H1 (cell line): ENCODE data around the gene COIL. TPM values are rescaled to one million over a fixed set of nuclear protein-coding genes. Genes with fewer than 3 reads are reported as not detected.

ENCODE experiments used
- CTCF ChIA-PET: fragments of 300-600 bp; sonication (Branson Sonifier 250); formaldehyde crosslinking; loops from one replicate; lab custom pipeline; 2021; ENCODE audit not compliant: partially characterized antibody; lab: Charles Lee
- POLR2A ChIA-PET: fragments of 300-600 bp; sonication (Branson Sonifier 250); formaldehyde crosslinking; loops from one replicate; lab custom pipeline; 2021; ENCODE audit warnings: inconsistent platforms; ENCODE audit not compliant: partially characterized antibody; lab: Charles Lee
- DNase-seq, 2 experiments: peaks; one replicate each; pipeline versions ENCODE4 v3.0.0 to v3.0.0-alpha.2; 2010 to 2022; ENCODE audit warnings: low spot score in 2 of 2, low read depth in 1 of 2, mixed read lengths in 1 of 2
- FAIRE-seq: peaks from 2 replicates; lab custom pipeline; 2011; peaks lifted over from hg19 to GRCh38; lab: Jason Lieb, UNC
- H2AFZ ChIP-seq: 2 replicates; pipeline ENCODE4 v1.8.1; 2012; ENCODE audit warnings: low read length, inconsistent platforms
- H2AK5ac ChIP-seq: 2 replicates; pipeline ENCODE4 v1.6.1; 2013; ENCODE audit warnings: low read depth, low read length
- H2BK120ac ChIP-seq: replicated peaks from 2 replicates; pipeline ENCODE3; 2013; ENCODE audit warnings: low read depth, low read length, inconsistent platforms
- H2BK12ac ChIP-seq: 2 replicates; pipeline ENCODE4 v1.6.1; 2013; ENCODE audit warnings: low read depth, low read length
- H2BK15ac ChIP-seq: 2 replicates; pipeline ENCODE4 v1.6.1; 2013; ENCODE audit warnings: low read length
- H2BK20ac ChIP-seq: 2 replicates; pipeline ENCODE4 v1.6.1; 2013; ENCODE audit warnings: low read length
- H2BK5ac ChIP-seq: 2 replicates; pipeline ENCODE4 v1.6.1; 2013; ENCODE audit warnings: low read depth, low read length
- H3K14ac ChIP-seq: 2 replicates; pipeline ENCODE4 v1.6.1; 2013; ENCODE audit warnings: inconsistent platforms; ENCODE audit not compliant: insufficient read length
- H3K18ac ChIP-seq: 2 replicates; pipeline ENCODE4 v1.6.1; 2013; ENCODE audit warnings: low read length; ENCODE audit errors: extremely low read depth
- H3K23ac ChIP-seq: 2 replicates; pipeline ENCODE4 v1.6.1; 2013; ENCODE audit warnings: inconsistent platforms; ENCODE audit not compliant: insufficient read length
- H3K23me2 ChIP-seq: 2 replicates; pipeline ENCODE4 v1.6.1; 2013; ENCODE audit warnings: low read depth, low read length
- H3K27ac ChIP-seq: 2 replicates; pipeline ENCODE4 v1.6.1; 2011; ENCODE audit warnings: low read depth, low read length, inconsistent platforms
- H3K27me3 ChIP-seq, 4 experiments: replicated peaks in 1 of 4; 1 replicate in 1 of 4; 2 replicates in 3 of 4; pipeline versions ENCODE4 v1.6.1 to v1.8.1; 2011 to 2013; ENCODE audit warnings: low read length in 3 of 4, mild to moderate bottlenecking in 3 of 4, inconsistent platforms in 2 of 4, mixed read lengths in 2 of 4, moderate library complexity in 1 of 4; ENCODE audit not compliant: control insufficient read depth in 3 of 4, insufficient read depth in 3 of 4; ENCODE audit errors: extremely low read depth in 1 of 4
- H3K36me3 ChIP-seq, 4 experiments: 2 replicates each; pipeline versions ENCODE4 v1.6.1 to v1.8.1; 2011 to 2013; ENCODE audit warnings: mild to moderate bottlenecking in 4 of 4, low read length in 3 of 4, moderate library complexity in 2 of 4, control low read depth in 1 of 4, inconsistent platforms in 1 of 4; ENCODE audit not compliant: insufficient read depth in 4 of 4, control insufficient read depth in 2 of 4
- H3K4ac ChIP-seq: replicated peaks from 2 replicates; pipeline ENCODE3; 2013; ENCODE audit warnings: low read length, low read depth, mixed read lengths, inconsistent platforms; ENCODE audit not compliant: insufficient read length
- H3K4me1 ChIP-seq, 4 experiments: replicated peaks in 1 of 4; 1 replicate in 1 of 4; 2 replicates in 3 of 4; pipeline versions ENCODE4 v1.6.1 to v1.8.1; 2011 to 2013; ENCODE audit warnings: low read length in 3 of 4, inconsistent platforms in 2 of 4, mixed read lengths in 1 of 4; ENCODE audit not compliant: insufficient read depth in 4 of 4, control insufficient read depth in 3 of 4
- H3K4me2 ChIP-seq, 2 experiments: 2 replicates each; pipeline versions ENCODE4 v1.6.1 to v1.8.1; 2011 to 2013; ENCODE audit warnings: low read depth in 2 of 2, low read length in 2 of 2, control low read depth in 1 of 2, inconsistent platforms in 1 of 2, mild to moderate bottlenecking in 1 of 2; ENCODE audit not compliant: insufficient read depth in 1 of 2
- H3K4me3 ChIP-seq, 4 experiments: fragments of 200-600, 300-600 bp in 1 of 4; sonication (generic), shearing (Covaris generic), sonication (Bioruptor Twin) in 1 of 4; 2 replicates each; pipeline versions ENCODE4 v1.5.1 to v1.8.1; 2011 to 2016; ENCODE audit warnings: low read length in 4 of 4, low read depth in 3 of 4, control low read depth in 2 of 4, inconsistent platforms in 2 of 4, mild to moderate bottlenecking in 2 of 4, mixed read lengths in 1 of 4, moderate library complexity in 1 of 4; ENCODE audit not compliant: insufficient read depth in 2 of 4; ENCODE audit errors: extremely low read depth in 1 of 4
- H3K56ac ChIP-seq: replicated peaks from 2 replicates; pipeline ENCODE3; 2013; ENCODE audit warnings: low read depth, mild to moderate bottlenecking, mixed read lengths, low read length, inconsistent platforms; ENCODE audit not compliant: insufficient read length
- H3K79me1 ChIP-seq: 2 replicates; pipeline ENCODE4 v1.6.1; 2013; ENCODE audit warnings: low read depth, low read length, control low read depth
- H3K79me2 ChIP-seq, 2 experiments: 2 replicates each; pipeline versions ENCODE4 v1.6.1 to v1.8.1; 2012 to 2013; ENCODE audit warnings: low read length in 2 of 2, mild to moderate bottlenecking in 2 of 2, inconsistent platforms in 1 of 2; ENCODE audit not compliant: insufficient read depth in 2 of 2, control insufficient read depth in 1 of 2
- H3K9ac ChIP-seq, 4 experiments: replicated peaks in 1 of 4; 1 replicate in 1 of 4; 2 replicates in 3 of 4; pipeline versions ENCODE4 v1.6.1 to v1.8.1; 2011 to 2013; ENCODE audit warnings: low read depth in 3 of 4, low read length in 3 of 4, control low read depth in 2 of 4, mild to moderate bottlenecking in 2 of 4, moderate library complexity in 2 of 4, inconsistent platforms in 1 of 4; ENCODE audit errors: extremely low read depth in 1 of 4
- H3K9me3 ChIP-seq, 2 experiments: 2 replicates each; pipeline versions ENCODE4 v1.6.1 to v1.8.1; 2012 to 2013; ENCODE audit warnings: mild to moderate bottlenecking in 2 of 2, moderate library complexity in 2 of 2, control low read depth in 1 of 2, inconsistent platforms in 1 of 2, low read depth in 1 of 2, low read length in 1 of 2, mixed read lengths in 1 of 2; ENCODE audit not compliant: insufficient read depth in 2 of 2
- H4K20me1 ChIP-seq, 2 experiments: replicated peaks in 1 of 2; 2 replicates each; pipeline versions ENCODE3 to v1.8.1; 2011 to 2013; ENCODE audit warnings: inconsistent platforms in 2 of 2, low read length in 2 of 2, mild to moderate bottlenecking in 1 of 2; ENCODE audit not compliant: insufficient read depth in 2 of 2, control insufficient read depth in 1 of 2
- H4K5ac ChIP-seq: 2 replicates; pipeline ENCODE4 v1.6.1; 2013; ENCODE audit warnings: low read length, low read depth, mixed read lengths, inconsistent platforms; ENCODE audit not compliant: insufficient read length
- H4K8ac ChIP-seq: 2 replicates; pipeline ENCODE4 v1.8.0; 2013; ENCODE audit warnings: mild to moderate bottlenecking, moderate library complexity, low read length, inconsistent platforms; ENCODE audit not compliant: insufficient read depth; ENCODE audit errors: extremely low read depth
- H4K91ac ChIP-seq: replicated peaks from 2 replicates; pipeline ENCODE3; 2013; ENCODE audit warnings: low read length, mixed read lengths, inconsistent platforms; ENCODE audit not compliant: insufficient read length
- CHD1 ChIP-seq: IDR thresholded peaks from 2 replicates; pipeline ENCODE4 v1.6.1; 2012; ENCODE audit warnings: low read depth, low read length, improper control_type of control experiment
- EGR1 ChIP-seq: IDR thresholded peaks from 2 replicates; pipeline ENCODE4 v1.6.1; 2011; ENCODE audit warnings: low read depth, low read length, borderline replicate concordance
- HDAC6 ChIP-seq: IDR thresholded peaks from one replicate; pipeline ENCODE4 v1.7.1; 2012; ENCODE audit warnings: low read depth, mild to moderate bottlenecking, inconsistent platforms, low read length, moderate library complexity
- MAFK ChIP-seq: IDR thresholded peaks from 2 replicates; pipeline ENCODE4 v1.6.1; 2012; ENCODE audit warnings: low read depth, mild to moderate bottlenecking, improper control_type of control experiment, low read length
- POLR2AphosphoS5 ChIP-seq: IDR thresholded peaks from 2 replicates; pipeline ENCODE4 v1.6.1; 2011; ENCODE audit warnings: low read depth, low read length
- RNF2 ChIP-seq: fragments of 200-900, 300-1000 bp; sonication (generic); IDR thresholded peaks from 2 replicates; pipeline ENCODE4 v1.7.1; 2016; ENCODE audit warnings: borderline replicate concordance, low read depth, mild to moderate bottlenecking, antibody characterized with exemption, low read length; ENCODE audit not compliant: poor library complexity, severe bottlenecking; ENCODE audit errors: missing control alignments
- SAP30 ChIP-seq: fragments of 300-600 bp; sonication (generic); IDR thresholded peaks from 2 replicates; pipeline ENCODE4 v1.7.1; 2012; ENCODE audit warnings: low read length, moderate library complexity, mild to moderate bottlenecking, inconsistent platforms; ENCODE audit not compliant: insufficient read depth, insufficient replicate concordance
- SP1 ChIP-seq: IDR thresholded peaks from 2 replicates; pipeline ENCODE4 v1.6.1; 2011; ENCODE audit warnings: low read depth, low read length
- TAF1 ChIP-seq: IDR thresholded peaks from 2 replicates; pipeline ENCODE4 v1.6.1; 2011; ENCODE audit warnings: mild to moderate bottlenecking, low read depth, low read length
- TEAD4 ChIP-seq: IDR thresholded peaks from 2 replicates; pipeline ENCODE4 v1.6.1; 2012; ENCODE audit warnings: low read depth, low read length, inconsistent platforms, mixed read lengths
- YY1 ChIP-seq: IDR thresholded peaks from 2 replicates; pipeline ENCODE4 v1.6.1; 2011; ENCODE audit warnings: low read depth, mild to moderate bottlenecking, low read length
- WGBS, 2 experiments: shearing (Covaris generic) in 1 of 2; methylation state at CpG; one replicate each; pipeline versions ENCODE4 v1.1.6 to v1.1.7; 2013 to 2015; ENCODE audit warnings: low lambda C conversion rate in 2 of 2, mixed read lengths in 2 of 2, inconsistent platforms in 1 of 2, low coverage in 1 of 2, missing lambda C conversion rate in 1 of 2; ENCODE audit not compliant: insufficient replicate concordance in 2 of 2, insufficient coverage in 1 of 2, insufficient read length in 1 of 2; ENCODE audit errors: extremely low coverage in 1 of 2, missing lambda C conversion rate in 1 of 2; 5-methylcytosine and 5-hydroxymethylcytosine counted together
- polyA plus RNA-seq, 7 experiments: library from polyadenylated mRNA; depleted of rRNA in 3 of 7; stranded (reverse) in 5 of 7; unstranded in 2 of 7; fragments of >200 nt in 5 of 7; fragments of 200-250 nt in 2 of 7; gene quantifications; 1 replicate in 5 of 7; 2 replicates in 1 of 7; 4 replicates in 1 of 7; pipeline versions ENCODE4 v1.2.1 to v1.2.3, GENCODE V29; 2011 to 2013; ENCODE audit warnings: missing spikeins in 2 of 7, mixed read lengths in 2 of 7
- total RNA-seq: library from RNA; stranded (reverse); fragmentation: NEBNext Ultra II Directional; extraction: Animal tissue kit (Norgen Biotek cat#: 25700); gene quantifications from 2 replicates; pipeline ENCODE4 v1.2.1, GENCODE V29; 2021
- TF ChIP-seq, protein P1 (sequence below): IDR thresholded peaks from 2 replicates; pipeline ENCODE4 v1.6.1; 2011; ENCODE audit warnings: low read depth, mild to moderate bottlenecking, low read length; ENCODE audit not compliant: insufficient read depth

The COIL gene
- total and polyA plus RNA-seq, 2 of the 8 experiments (the other 6 are each of a cell fraction or from before 2014, with no cell fraction given) = 5.2 to 23.6 TPM

DNA sequence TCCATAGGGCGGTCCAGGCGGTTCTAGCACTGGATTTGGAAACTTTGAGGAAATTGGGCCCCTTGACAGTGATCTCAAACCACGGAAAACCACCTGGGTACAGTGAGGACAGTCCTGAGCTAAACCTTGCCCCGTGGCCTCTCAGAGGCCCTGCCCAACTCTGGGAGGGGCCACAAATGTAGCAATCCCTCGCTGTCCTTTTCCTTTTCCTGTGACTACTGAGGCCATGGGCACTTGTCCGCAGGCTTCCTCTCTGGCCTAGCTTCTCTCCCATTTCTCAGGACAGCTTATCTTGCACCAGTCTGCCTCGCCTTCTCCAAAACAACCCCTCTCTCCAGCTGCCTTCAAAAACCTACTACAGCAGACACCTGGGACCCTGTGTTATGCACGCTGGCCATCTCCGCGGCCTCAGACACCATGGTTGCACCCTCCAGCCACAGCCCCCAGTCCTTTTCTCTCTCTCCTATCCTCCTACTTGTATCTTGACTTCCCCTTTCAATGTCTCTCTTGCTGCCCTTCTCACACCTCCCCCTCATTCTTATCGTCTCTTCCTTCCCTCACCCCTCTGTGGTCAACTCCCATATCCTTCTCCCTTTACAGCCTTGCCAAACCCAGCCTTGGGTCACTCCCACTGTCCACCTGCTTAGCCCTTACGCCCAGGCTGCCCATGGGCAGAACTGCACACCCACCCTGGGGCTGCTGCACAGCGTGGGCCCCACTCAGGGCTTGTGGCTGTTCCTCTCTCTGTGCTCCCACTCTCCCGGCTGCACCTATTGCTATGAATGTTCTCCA, 24.7 kb upstream of the COIL start:
- Histone ChIP-seq H4K91ac (no peak overlapping the region), H4K5ac (no peak overlapping the region), H3K79me2 (no peaks in the 10 kb centered on the region), H3K27ac (no peak overlapping the region), H3K23ac (no peak overlapping the region), H3K9me3 (no peaks in the 10 kb centered on the region), H3K56ac (no peak overlapping the region), H3K14ac (no peak overlapping the region), H4K20me1 (no peaks in the 10 kb centered on the region), H3K4me1 (peaks cover 0 to 4% (median under 1%) of the 10 kb centered on the region in 4 experiments; a peak in 2 of 7 replicates), H2BK120ac (no peak overlapping the region), H3K79me1 (peaks cover 3% of the 10 kb centered on the region; the same call in 1 of the 2 replicates), H3K23me2 (no peaks in the 10 kb centered on the region), H2BK12ac (no peak overlapping the region), H3K27me3 (no peaks in the 10 kb centered on the region), H3K4ac (no peak overlapping the region), H3K18ac (no peak overlapping the region), H3K36me3 (peaks cover 0 to 22% (median 6%) of the 10 kb centered on the region in 4 experiments; a peak in 5 of 8 replicates), H4K8ac (no peak overlapping the region; the same call in 1 of the 2 replicates), H2BK15ac (no peak overlapping the region), H3K9ac (no peak overlapping the region), H3K4me2 (no peak overlapping the region), H3K4me3 (no peak overlapping the region), H2BK20ac (no peak overlapping the region), H2AFZ (no peak overlapping the region), H2AK5ac (no peak overlapping the region), H2BK5ac (no peak overlapping the region)
- ChIA-PET CTCF (interaction anchor here (0.6 to 1.3 kb wide), 6 partner anchors 7 to 122 kb away, joined by 3 to 4 read pairs (median 3); no protein-coding TSS in a partner anchor), POLR2A (interaction anchor here (0.9 kb wide), 1 partner anchor 13 kb away, joined by 4 read pairs; no protein-coding TSS in a partner anchor)
- no peak for FAIRE-seq
- WGBS, 2 experiments = 85 to 100% methylated on average over 1 to 13 of the region's 14 CpGs
- no peak for DNase-seq
- no peak for TF ChIP-seq POLR2AphosphoS5
- no peak for TF ChIP-seq SP1
- no peak for TF ChIP-seq SAP30
- TF ChIP-seq HDAC6 = no peak
- TF ChIP-seq, protein P1, sequence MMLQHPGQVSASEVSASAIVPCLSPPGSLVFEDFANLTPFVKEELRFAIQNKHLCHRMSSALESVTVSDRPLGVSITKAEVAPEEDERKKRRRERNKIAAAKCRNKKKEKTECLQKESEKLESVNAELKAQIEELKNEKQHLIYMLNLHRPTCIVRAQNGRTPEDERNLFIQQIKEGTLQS = no peak
- no peak for TF ChIP-seq EGR1
- TF ChIP-seq CHD1 = no peak
- no peak for TF ChIP-seq TAF1
- no peak for TF ChIP-seq MAFK
- no peak for TF ChIP-seq RNF2
- no peak for TF ChIP-seq YY1
- no peak for TF ChIP-seq TEAD4
